Neural cell (in vitro differentiated cells): ENCODE results near the gene PTCH2. TPM values are rescaled to one million over a fixed set of nuclear protein-coding genes. Genes with fewer than 3 reads are reported as not detected.

ENCODE experiments used
- H2AFZ ChIP-seq: fragments of 200-600, 300-800 bp; sonication (generic), shearing (Covaris generic); 2 replicates; pipeline ENCODE4 v1.6.0; 2014; ENCODE audit warnings: low read depth, mild to moderate bottlenecking, antibody characterized with exemption, low read length, moderate library complexity
- H3F3A ChIP-seq: fragments of 200-600 bp; shearing (Covaris generic); 2 replicates; pipeline ENCODE4 v1.6.1; 2016; ENCODE audit warnings: mild to moderate bottlenecking, moderate library complexity, mixed read lengths, antibody characterized with exemption, low read length; ENCODE audit not compliant: insufficient read depth, poor library complexity, severe bottlenecking
- H3K27ac ChIP-seq: fragments of 200-600, 300-800 bp; sonication (generic), shearing (Covaris generic); 2 replicates; pipeline ENCODE4 v1.5.1; 2014; ENCODE audit warnings: mild to moderate bottlenecking, low read length, moderate library complexity
- H3K27me3 ChIP-seq: fragments of 300-800, 200-600 bp; sonication (generic), shearing (Covaris generic); 2 replicates; pipeline ENCODE4 v1.6.0; 2014; ENCODE audit warnings: mild to moderate bottlenecking, low read depth, low read length, moderate library complexity; ENCODE audit not compliant: insufficient read depth
- H3K36me3 ChIP-seq: fragments of 300-800, 200-600 bp; sonication (generic), shearing (Covaris generic); 2 replicates; pipeline ENCODE4 v1.5.1; 2014; ENCODE audit warnings: mild to moderate bottlenecking, antibody characterized with exemption, low read length, moderate library complexity; ENCODE audit not compliant: insufficient read depth
- H3K4me2 ChIP-seq: fragments of 300-800, 200-600 bp; sonication (generic), shearing (Covaris generic); 2 replicates; pipeline ENCODE4 v1.6.0; 2014; ENCODE audit warnings: mild to moderate bottlenecking, low read length
- H3K4me3 ChIP-seq: fragments of 300-800, 200-600 bp; sonication (generic), shearing (Covaris generic); 2 replicates; pipeline ENCODE4 v1.5.1; 2014; ENCODE audit warnings: mild to moderate bottlenecking, low read length, moderate library complexity
- H3K79me2 ChIP-seq: fragments of 200-600 bp; shearing (Covaris generic); replicated peaks from 2 replicates; pipeline ENCODE4 v1.6.0; 2014; ENCODE audit warnings: mild to moderate bottlenecking, low read length, moderate library complexity; ENCODE audit not compliant: insufficient read depth
- H3K9ac ChIP-seq: fragments of 300-800, 200-600 bp; sonication (generic), shearing (Covaris generic); 2 replicates; pipeline ENCODE4 v1.6.1; 2016; ENCODE audit warnings: mild to moderate bottlenecking, low read length, mixed read lengths
- H3K9me2 ChIP-seq: fragments of 200-600 bp; shearing (Covaris generic); 2 replicates; pipeline ENCODE4 v1.6.1; 2016; ENCODE audit warnings: mild to moderate bottlenecking, low read length, mixed read lengths; ENCODE audit not compliant: insufficient read depth
- H3K9me3 ChIP-seq: fragments of 200-600, 300-800 bp; sonication (generic), shearing (Covaris generic); 2 replicates; pipeline ENCODE4 v1.6.1; 2016; ENCODE audit warnings: mild to moderate bottlenecking, mixed run types, low read length, moderate library complexity, mixed read lengths
- H4K20me1 ChIP-seq: fragments of 200-600 bp; shearing (Covaris generic); 2 replicates; pipeline ENCODE4 v1.6.1; 2016; ENCODE audit warnings: mild to moderate bottlenecking, mixed run types; ENCODE audit not compliant: insufficient read depth
- CTCF ChIP-seq: fragments of 450-650 bp; IDR thresholded peaks from 2 replicates; pipeline ENCODE4 v1.5.1; 2014; ENCODE audit warnings: antibody characterized with exemption, mild to moderate bottlenecking, moderate library complexity; ENCODE audit not compliant: poor library complexity, severe bottlenecking
- EP300 ChIP-seq: fragments of 450-650 bp; conservative IDR thresholded peaks from 2 replicates; pipeline ENCODE4 v1.6.1; 2014; ENCODE audit warnings: antibody characterized with exemption, mild to moderate bottlenecking, moderate library complexity; ENCODE audit not compliant: poor library complexity, severe bottlenecking
- EZH2 ChIP-seq: fragments of 200-600, 300-800 bp; shearing (Covaris generic), sonication (generic); IDR thresholded peaks from 2 replicates; pipeline ENCODE4 v1.6.1; 2014; ENCODE audit warnings: antibody characterized with exemption, low read length, borderline replicate concordance, mild to moderate bottlenecking; ENCODE audit not compliant: insufficient read depth, poor library complexity, severe bottlenecking
- MXI1 ChIP-seq: fragments of 450-650 bp; conservative IDR thresholded peaks from 2 replicates; pipeline ENCODE4 v1.6.1; 2014; ENCODE audit warnings: antibody characterized with exemption, mild to moderate bottlenecking; ENCODE audit not compliant: poor library complexity, severe bottlenecking
- POLR2AphosphoS5 ChIP-seq: IDR thresholded peaks from 2 replicates; pipeline ENCODE4 v1.6.1; 2012
- RAD21 ChIP-seq: fragments of 450-650 bp; conservative IDR thresholded peaks from 2 replicates; pipeline ENCODE4 v1.6.1; 2014; ENCODE audit warnings: antibody characterized with exemption, mild to moderate bottlenecking, moderate library complexity
- SMC3 ChIP-seq: fragments of 450-650 bp; conservative IDR thresholded peaks from 2 replicates; pipeline ENCODE4 v1.6.1; 2014; ENCODE audit warnings: antibody characterized with exemption, mild to moderate bottlenecking, moderate library complexity; ENCODE audit not compliant: poor library complexity
- TAF1 ChIP-seq: IDR thresholded peaks from 2 replicates; pipeline ENCODE4 v1.6.1; 2012; ENCODE audit warnings: low read depth
- polyA plus RNA-seq: library from polyadenylated mRNA; depleted of rRNA; stranded (reverse); fragments of >200 nt; gene quantifications from 2 replicates; pipeline ENCODE4 v1.2.3, GENCODE V29; 2014
- TF ChIP-seq, protein P1 (sequence below): IDR thresholded peaks from 2 replicates; pipeline ENCODE4 v1.6.1; 2012; ENCODE audit warnings: borderline replicate concordance

Gene PTCH2
- polyA plus RNA-seq, 1 donor from 2014 or later: 1.3 TPM

DNA sequence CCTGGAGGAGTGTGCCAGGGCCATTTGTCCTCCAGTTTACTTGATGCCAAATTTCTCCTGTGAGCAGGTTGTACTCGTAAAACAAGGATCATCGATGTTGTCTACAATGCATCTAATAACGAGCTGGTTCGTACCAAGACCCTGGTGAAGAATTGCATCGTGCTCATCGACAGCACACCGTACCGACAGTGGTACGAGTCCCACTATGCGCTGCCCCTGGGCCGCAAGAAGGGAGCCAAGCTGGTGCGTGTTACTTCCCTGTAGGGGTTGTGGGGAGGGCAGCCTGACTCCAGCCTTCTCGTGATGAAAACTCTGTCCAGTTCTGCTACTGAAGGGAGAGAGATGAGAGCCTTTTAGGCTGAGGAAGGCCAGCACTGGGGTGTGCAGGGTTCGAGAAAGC lies 65.5 kb downstream of the PTCH2 start:
- peak overlapping the region; percentile 81 for H3K4me3 ChIP-seq
- peaks cover 2% of the 10 kb centered on the region for H4K20me1 ChIP-seq
- no peaks in the 10 kb centered on the region for H3K27me3 ChIP-seq
- H3K36me3 ChIP-seq: no peaks in the 10 kb centered on the region
- no peak overlapping the region for H3K27ac ChIP-seq
- H2AFZ ChIP-seq: no peak overlapping the region
- no peak overlapping the region for H3K4me2 ChIP-seq
- H3K9me3 ChIP-seq: no peaks in the 10 kb centered on the region
- H3K79me2 ChIP-seq: peaks cover 10% of the 10 kb centered on the region
- no peaks in the 10 kb centered on the region for H3F3A ChIP-seq
- no peak for TF ChIP-seq EP300
- TF ChIP-seq RAD21: no peak
- TF ChIP-seq CTCF: no peak
- no peak for TF ChIP-seq SMC3
- TF ChIP-seq EZH2: no peak
- no peak for TF ChIP-seq POLR2AphosphoS5
- no peak for TF ChIP-seq MXI1
- TF ChIP-seq TAF1: no peak
- no peaks in the 10 kb centered on the region for H3K9me2 ChIP-seq
- H3K9ac ChIP-seq: no peak overlapping the region

DNA sequence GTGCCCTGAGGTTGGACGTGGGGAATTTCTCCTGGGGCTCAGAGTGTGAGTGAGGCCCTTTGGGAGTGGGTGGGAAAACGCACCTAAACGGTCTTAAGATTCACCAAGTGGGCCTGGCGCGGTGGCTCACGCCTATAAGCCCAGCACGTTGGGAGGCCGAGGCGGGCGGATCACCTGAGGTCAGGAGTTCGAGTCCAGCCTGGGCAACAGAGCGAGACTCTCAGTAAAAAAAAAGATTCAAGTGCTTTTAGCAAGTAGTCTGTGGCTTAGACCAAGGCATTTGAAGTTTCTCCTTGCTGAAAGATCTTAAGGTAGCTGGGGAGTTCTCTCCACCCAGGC lies 66.4 kb downstream of the PTCH2 start:
- no peak overlapping the region for H3K27ac ChIP-seq
- peak overlapping the region; percentile 95 for H3K9ac ChIP-seq
- no peaks in the 10 kb centered on the region for H3K9me3 ChIP-seq
- peaks cover 2% of the 10 kb centered on the region for H4K20me1 ChIP-seq
- peak overlapping the region; percentile 81 for H3K4me3 ChIP-seq
- H3F3A ChIP-seq: no peaks in the 10 kb centered on the region
- H3K27me3 ChIP-seq: no peaks in the 10 kb centered on the region
- peaks cover 10% of the 10 kb centered on the region for H3K79me2 ChIP-seq
- H2AFZ ChIP-seq: no peak overlapping the region
- TF ChIP-seq EZH2 (no peak), CTCF (no peak), TAF1 (no peak), MXI1 (no peak), POLR2AphosphoS5 (no peak), RAD21 (no peak), EP300 (no peak), SMC3 (no peak)
- TF ChIP-seq, protein P1, sequence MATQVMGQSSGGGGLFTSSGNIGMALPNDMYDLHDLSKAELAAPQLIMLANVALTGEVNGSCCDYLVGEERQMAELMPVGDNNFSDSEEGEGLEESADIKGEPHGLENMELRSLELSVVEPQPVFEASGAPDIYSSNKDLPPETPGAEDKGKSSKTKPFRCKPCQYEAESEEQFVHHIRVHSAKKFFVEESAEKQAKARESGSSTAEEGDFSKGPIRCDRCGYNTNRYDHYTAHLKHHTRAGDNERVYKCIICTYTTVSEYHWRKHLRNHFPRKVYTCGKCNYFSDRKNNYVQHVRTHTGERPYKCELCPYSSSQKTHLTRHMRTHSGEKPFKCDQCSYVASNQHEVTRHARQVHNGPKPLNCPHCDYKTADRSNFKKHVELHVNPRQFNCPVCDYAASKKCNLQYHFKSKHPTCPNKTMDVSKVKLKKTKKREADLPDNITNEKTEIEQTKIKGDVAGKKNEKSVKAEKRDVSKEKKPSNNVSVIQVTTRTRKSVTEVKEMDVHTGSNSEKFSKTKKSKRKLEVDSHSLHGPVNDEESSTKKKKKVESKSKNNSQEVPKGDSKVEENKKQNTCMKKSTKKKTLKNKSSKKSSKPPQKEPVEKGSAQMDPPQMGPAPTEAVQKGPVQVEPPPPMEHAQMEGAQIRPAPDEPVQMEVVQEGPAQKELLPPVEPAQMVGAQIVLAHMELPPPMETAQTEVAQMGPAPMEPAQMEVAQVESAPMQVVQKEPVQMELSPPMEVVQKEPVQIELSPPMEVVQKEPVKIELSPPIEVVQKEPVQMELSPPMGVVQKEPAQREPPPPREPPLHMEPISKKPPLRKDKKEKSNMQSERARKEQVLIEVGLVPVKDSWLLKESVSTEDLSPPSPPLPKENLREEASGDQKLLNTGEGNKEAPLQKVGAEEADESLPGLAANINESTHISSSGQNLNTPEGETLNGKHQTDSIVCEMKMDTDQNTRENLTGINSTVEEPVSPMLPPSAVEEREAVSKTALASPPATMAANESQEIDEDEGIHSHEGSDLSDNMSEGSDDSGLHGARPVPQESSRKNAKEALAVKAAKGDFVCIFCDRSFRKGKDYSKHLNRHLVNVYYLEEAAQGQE: no peak
- H3K4me2 ChIP-seq: peak overlapping the region; percentile 75
- H3K36me3 ChIP-seq: no peaks in the 10 kb centered on the region
- no peaks in the 10 kb centered on the region for H3K9me2 ChIP-seq
